Fibroblast of pulmonary artery (primary cell): ENCODE measurements around the gene BACH2.

ENCODE experiments used
- DNase-seq: peaks from one replicate; pipeline ENCODE4 v3.0.0-alpha.2; 2010; ENCODE audit warnings: low read depth
- H3K4me3 ChIP-seq: replicated peaks from 2 replicates; pipeline ENCODE4 v1.5.1; 2011; ENCODE audit warnings: low read depth, mild to moderate bottlenecking, control low read depth, low read length, moderate library complexity
- CTCF ChIP-seq: IDR thresholded peaks from 2 replicates; pipeline ENCODE4 v1.5.1; 2011; ENCODE audit warnings: mild to moderate bottlenecking, control low read depth, low read length, inconsistent platforms; ENCODE audit errors: missing control alignments

BACH2 gene

GRCh38 chr6:89987830-89988229 lies 308.8 kb downstream of the BACH2 start:
- TF ChIP-seq CTCF = no peak
- no peak for DNase-seq
- no peak overlapping the region for H3K4me3 ChIP-seq

GRCh38 chr6:89987140-89987539 lies 309.5 kb downstream of the BACH2 start:
- no peak overlapping the region for H3K4me3 ChIP-seq
- DNase-seq = no peak
- TF ChIP-seq CTCF = no peak

- H3K4me3 ChIP-seq = no peak overlapping the region
- DNase-seq = peak; percentile 43
- no peak for TF ChIP-seq CTCF
Observed at GRCh38 chr6:89986650-89987074, 310.0 kb downstream of the BACH2 start.

- no peak overlapping the region for H3K4me3 ChIP-seq
- DNase-seq = peak; percentile 75
- no peak for TF ChIP-seq CTCF
Observed at GRCh38 chr6:89985751-89986493, 310.7 kb downstream of the BACH2 start.

DNA sequence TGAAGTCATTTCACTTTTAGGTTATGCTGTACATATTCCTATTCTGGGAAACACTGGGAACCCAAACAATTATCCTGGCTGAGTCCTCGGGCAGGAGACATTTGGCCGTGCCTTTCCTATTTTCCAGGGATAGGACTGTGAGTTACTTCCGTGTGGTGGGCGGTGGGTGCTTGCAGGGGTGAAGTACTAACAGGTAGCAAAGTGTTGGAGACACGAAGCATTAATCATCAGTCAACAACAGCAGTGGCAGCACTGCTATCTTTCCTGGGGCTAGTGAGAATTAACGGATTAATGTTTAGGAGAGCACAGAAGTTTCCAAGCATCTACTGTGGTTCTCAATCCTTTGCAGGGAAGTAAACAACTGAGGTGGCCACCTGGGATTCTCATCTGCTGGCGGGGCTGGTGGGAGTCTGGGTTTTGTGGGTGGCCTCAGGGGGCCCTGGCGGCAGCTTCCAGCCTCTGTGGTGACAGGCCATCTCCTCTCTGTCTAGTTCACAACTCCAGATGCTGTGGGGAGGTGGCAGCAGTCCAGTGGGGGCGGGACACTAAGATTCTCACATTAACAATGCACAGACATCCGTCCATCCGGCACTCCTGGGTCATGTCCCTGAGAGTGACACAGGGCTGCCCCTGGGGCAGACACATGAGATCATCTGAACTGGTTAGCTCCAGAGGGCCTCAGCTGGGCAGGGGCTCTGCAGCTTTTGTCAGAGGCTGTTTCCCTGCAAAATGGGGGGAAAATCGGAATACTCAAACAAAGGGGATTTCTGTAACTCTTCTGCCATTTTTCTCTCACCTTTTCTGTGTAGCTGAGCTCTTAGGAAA lies 311.5 kb downstream of the BACH2 start:
- TF ChIP-seq CTCF = no peak
- DNase-seq = peak; percentile 42
- no peak overlapping the region for H3K4me3 ChIP-seq

GRCh38 chr6:89980353-89980752 lies 316.3 kb downstream of the BACH2 start:
- H3K4me3 ChIP-seq = no peak overlapping the region
- no peak for DNase-seq
- no peak for TF ChIP-seq CTCF
